ENCODE results near the gene PPP1R13B. TPM values are rescaled to one million over a fixed set of nuclear protein-coding genes. Genes with fewer than 3 reads are reported as not detected.

PPP1R13B gene
- total and polyA plus RNA-seq, 2 experiments from 2014 or later = 2.0 to 8.5 TPM

DNA sequence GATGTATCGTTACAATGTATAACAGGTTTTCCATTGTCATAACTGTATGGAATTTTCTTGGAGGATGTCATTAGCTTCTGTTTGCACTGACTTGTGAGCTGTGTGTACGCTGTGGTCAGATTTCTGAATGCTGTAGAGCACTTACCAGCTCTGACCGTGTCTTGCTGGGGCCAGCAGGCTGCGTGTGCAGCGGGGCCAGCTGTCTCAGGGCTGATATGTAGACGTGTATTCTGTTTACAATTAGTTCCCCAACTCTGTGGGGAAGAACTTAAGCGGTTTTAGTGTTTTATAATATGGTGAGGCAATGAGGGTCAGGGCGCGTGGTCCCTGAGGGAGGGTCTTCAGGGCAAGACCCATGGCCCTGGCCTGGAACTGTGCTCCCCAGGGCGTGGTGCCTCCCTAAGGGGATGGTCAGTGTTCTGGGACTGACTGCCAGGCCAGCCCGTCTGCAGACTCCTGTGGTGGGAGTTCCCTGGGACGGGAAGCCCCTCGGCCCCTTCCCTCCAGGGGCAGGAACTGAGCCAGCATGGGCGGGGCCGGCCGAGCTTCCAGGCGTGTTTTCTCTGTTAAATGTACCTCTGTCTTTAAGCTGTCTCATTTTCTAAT lies 150.8 kb downstream of the PPP1R13B start:
- H3K27ac Mint-ChIP-seq = no peak overlapping the region; the same call in 1 of the 2 replicates
- no peaks in the 10 kb centered on the region; the same call in 2 of the 3 replicates for H3K9me3 Mint-ChIP-seq
- peaks cover 38% of the 10 kb centered on the region for H3K36me3 Mint-ChIP-seq (ENCODE audit: low read depth)
- H2AFZ ChIP-seq = no peak overlapping the region
- H3K27ac ChIP-seq (ENCODE audit: low read depth) = peak overlapping the region; percentile 42; the same call in 1 of the 2 replicates
- H3K79me2 ChIP-seq (replicated peaks; ENCODE audit: insufficient read depth) = 0 out of 2 replicates have a peak, but pooled peaks cover 8% of the 10 kb centered on the region
- TF ChIP-seq ZNF114 (CRISPR knock-in tag; IDR thresholded peaks at IDR 0.05) (no peak), EZH2phosphoT487 (IDR thresholded peaks at IDR 0.05; ENCODE audit: unreplicated experiment) (no peak), NANOG (IDR thresholded peaks at IDR 0.05; ENCODE audit: borderline replicate concordance) (no peak), CREB1 (CRISPR knock-in tag; IDR thresholded peaks at IDR 0.05; ENCODE audit: low read depth) (no peak)
- TF ChIP-seq, protein P1, sequence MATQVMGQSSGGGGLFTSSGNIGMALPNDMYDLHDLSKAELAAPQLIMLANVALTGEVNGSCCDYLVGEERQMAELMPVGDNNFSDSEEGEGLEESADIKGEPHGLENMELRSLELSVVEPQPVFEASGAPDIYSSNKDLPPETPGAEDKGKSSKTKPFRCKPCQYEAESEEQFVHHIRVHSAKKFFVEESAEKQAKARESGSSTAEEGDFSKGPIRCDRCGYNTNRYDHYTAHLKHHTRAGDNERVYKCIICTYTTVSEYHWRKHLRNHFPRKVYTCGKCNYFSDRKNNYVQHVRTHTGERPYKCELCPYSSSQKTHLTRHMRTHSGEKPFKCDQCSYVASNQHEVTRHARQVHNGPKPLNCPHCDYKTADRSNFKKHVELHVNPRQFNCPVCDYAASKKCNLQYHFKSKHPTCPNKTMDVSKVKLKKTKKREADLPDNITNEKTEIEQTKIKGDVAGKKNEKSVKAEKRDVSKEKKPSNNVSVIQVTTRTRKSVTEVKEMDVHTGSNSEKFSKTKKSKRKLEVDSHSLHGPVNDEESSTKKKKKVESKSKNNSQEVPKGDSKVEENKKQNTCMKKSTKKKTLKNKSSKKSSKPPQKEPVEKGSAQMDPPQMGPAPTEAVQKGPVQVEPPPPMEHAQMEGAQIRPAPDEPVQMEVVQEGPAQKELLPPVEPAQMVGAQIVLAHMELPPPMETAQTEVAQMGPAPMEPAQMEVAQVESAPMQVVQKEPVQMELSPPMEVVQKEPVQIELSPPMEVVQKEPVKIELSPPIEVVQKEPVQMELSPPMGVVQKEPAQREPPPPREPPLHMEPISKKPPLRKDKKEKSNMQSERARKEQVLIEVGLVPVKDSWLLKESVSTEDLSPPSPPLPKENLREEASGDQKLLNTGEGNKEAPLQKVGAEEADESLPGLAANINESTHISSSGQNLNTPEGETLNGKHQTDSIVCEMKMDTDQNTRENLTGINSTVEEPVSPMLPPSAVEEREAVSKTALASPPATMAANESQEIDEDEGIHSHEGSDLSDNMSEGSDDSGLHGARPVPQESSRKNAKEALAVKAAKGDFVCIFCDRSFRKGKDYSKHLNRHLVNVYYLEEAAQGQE (IDR thresholded peaks at IDR 0.05; ENCODE audit: unreplicated experiment) = no peak
- no peaks in the 10 kb centered on the region for H3K27me3 ChIP-seq (ENCODE audit: insufficient read depth)
- no peak overlapping the region for H3K4me3 ChIP-seq
- ATAC-seq (peak; percentile 3; the same call in 1 of the 3 replicates), DNase-seq (ENCODE audit: low spot score) (no peak)
- H3K9me2 ChIP-seq (ENCODE audit: insufficient read depth) = no peaks in the 10 kb centered on the region
- peaks cover 21% of the 10 kb centered on the region for H3K4me1 Mint-ChIP-seq
- H3K4me2 ChIP-seq = no peak overlapping the region
- H3K4me1 ChIP-seq (ENCODE audit: insufficient read depth) = peaks cover 6% of the 10 kb centered on the region; the same call in 1 of the 2 replicates
- peaks cover 34% of the 10 kb centered on the region for H3K27me3 Mint-ChIP-seq (ENCODE audit: insufficient read depth, low read depth, poor library complexity)
- peaks cover 18% of the 10 kb centered on the region for H4K20me1 ChIP-seq (replicated peaks; ENCODE audit: insufficient read depth)
- H3K36me3 ChIP-seq (ENCODE audit: insufficient read depth) = no peaks in the 10 kb centered on the region; the same call in none of the 2 replicates
- H3K4me3 Mint-ChIP-seq = no peak overlapping the region
- H3F3A ChIP-seq (replicated peaks; ENCODE audit: low read depth) = peaks cover 15% of the 10 kb centered on the region; the same call in 1 of the 2 replicates

DNA sequence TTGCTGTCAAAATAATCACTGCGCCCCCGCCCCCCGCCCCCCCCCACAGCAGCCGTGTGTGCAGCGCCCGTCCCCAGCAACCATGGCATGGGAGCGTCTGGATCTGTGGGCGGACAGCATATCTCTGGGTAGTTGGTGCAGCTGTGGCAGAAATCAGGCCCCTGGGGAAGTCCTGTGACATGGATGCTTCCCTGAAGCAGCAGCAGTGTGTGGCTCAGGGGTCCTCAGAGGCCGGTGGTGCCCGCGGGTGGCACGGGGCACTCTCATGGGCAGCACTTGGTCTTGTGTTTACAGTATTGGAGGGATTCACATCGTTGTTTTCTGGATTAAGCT lies 151.3 kb downstream of the PPP1R13B start:
- no peak overlapping the region for H3K4me2 ChIP-seq
- Mint-ChIP-seq H3K36me3 (ENCODE audit: low read depth) (peaks cover 37% of the 10 kb centered on the region), H3K4me3 (no peak overlapping the region)
- TF ChIP-seq, protein P2, sequence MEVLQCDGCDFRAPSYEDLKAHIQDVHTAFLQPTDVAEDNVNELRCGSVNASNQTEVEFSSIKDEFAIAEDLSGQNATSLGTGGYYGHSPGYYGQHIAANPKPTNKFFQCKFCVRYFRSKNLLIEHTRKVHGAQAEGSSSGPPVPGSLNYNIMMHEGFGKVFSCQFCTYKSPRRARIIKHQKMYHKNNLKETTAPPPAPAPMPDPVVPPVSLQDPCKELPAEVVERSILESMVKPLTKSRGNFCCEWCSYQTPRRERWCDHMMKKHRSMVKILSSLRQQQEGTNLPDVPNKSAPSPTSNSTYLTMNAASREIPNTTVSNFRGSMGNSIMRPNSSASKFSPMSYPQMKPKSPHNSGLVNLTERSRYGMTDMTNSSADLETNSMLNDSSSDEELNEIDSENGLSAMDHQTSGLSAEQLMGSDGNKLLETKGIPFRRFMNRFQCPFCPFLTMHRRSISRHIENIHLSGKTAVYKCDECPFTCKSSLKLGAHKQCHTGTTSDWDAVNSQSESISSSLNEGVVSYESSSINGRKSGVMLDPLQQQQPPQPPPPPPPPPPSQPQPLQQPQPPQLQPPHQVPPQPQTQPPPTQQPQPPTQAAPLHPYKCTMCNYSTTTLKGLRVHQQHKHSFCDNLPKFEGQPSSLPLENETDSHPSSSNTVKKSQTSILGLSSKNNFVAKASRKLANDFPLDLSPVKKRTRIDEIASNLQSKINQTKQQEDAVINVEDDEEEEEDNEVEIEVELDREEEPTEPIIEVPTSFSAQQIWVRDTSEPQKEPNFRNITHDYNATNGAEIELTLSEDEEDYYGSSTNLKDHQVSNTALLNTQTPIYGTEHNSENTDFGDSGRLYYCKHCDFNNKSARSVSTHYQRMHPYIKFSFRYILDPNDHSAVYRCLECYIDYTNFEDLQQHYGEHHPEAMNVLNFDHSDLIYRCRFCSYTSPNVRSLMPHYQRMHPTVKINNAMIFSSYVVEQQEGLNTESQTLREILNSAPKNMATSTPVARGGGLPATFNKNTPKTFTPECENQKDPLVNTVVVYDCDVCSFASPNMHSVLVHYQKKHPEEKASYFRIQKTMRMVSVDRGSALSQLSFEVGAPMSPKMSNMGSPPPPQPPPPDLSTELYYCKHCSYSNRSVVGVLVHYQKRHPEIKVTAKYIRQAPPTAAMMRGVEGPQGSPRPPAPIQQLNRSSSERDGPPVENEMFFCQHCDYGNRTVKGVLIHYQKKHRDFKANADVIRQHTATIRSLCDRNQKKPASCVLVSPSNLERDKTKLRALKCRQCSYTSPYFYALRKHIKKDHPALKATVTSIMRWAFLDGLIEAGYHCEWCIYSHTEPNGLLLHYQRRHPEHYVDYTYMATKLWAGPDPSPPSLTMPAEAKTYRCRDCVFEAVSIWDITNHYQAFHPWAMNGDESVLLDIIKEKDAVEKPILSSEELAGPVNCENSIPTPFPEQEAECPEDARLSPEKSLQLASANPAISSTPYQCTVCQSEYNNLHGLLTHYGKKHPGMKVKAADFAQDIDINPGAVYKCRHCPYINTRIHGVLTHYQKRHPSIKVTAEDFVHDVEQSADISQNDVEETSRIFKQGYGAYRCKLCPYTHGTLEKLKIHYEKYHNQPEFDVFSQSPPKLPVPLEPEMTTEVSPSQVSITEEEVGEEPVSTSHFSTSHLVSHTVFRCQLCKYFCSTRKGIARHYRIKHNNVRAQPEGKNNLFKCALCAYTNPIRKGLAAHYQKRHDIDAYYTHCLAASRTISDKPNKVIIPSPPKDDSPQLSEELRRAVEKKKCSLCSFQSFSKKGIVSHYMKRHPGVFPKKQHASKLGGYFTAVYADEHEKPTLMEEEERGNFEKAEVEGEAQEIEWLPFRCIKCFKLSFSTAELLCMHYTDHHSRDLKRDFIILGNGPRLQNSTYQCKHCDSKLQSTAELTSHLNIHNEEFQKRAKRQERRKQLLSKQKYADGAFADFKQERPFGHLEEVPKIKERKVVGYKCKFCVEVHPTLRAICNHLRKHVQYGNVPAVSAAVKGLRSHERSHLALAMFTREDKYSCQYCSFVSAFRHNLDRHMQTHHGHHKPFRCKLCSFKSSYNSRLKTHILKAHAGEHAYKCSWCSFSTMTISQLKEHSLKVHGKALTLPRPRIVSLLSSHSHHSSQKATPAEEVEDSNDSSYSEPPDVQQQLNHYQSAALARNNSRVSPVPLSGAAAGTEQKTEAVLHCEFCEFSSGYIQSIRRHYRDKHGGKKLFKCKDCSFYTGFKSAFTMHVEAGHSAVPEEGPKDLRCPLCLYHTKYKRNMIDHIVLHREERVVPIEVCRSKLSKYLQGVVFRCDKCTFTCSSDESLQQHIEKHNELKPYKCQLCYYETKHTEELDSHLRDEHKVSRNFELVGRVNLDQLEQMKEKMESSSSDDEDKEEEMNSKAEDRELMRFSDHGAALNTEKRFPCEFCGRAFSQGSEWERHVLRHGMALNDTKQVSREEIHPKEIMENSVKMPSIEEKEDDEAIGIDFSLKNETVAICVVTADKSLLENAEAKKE (CRISPR knock-in tag; IDR thresholded peaks at IDR 0.05) = no peak
- TF ChIP-seq JUNB (IDR thresholded peaks at IDR 0.05; ENCODE audit: unreplicated experiment) (no peak), NANOG (IDR thresholded peaks at IDR 0.05; ENCODE audit: borderline replicate concordance) (no peak)
- TF ChIP-seq, protein P1 (IDR thresholded peaks at IDR 0.05; ENCODE audit: unreplicated experiment) = no peak

More for the DNA sequence above, 151.3 kb downstream of the PPP1R13B start:
- Mint-ChIP-seq H3K27me3 (ENCODE audit: insufficient read depth, low read depth, poor library complexity) (peaks cover 32% of the 10 kb centered on the region), H3K4me1 (peaks cover 21% of the 10 kb centered on the region), H3K27ac (no peak overlapping the region; the same call in 1 of the 2 replicates), H3K9me3 (no peaks in the 10 kb centered on the region; the same call in 2 of the 3 replicates)
- no peak overlapping the region for H3K4me3 ChIP-seq
- no peak overlapping the region for H2AFZ ChIP-seq
- peaks cover 6% of the 10 kb centered on the region; the same call in 1 of the 2 replicates for H3K4me1 ChIP-seq (ENCODE audit: insufficient read depth)
- H3K27me3 ChIP-seq (ENCODE audit: insufficient read depth) = no peaks in the 10 kb centered on the region
- H4K20me1 ChIP-seq (replicated peaks; ENCODE audit: insufficient read depth) = peaks cover 15% of the 10 kb centered on the region
- no peaks in the 10 kb centered on the region; the same call in 1 of the 2 replicates for H3K36me3 ChIP-seq (ENCODE audit: insufficient read depth)
- H3K27ac ChIP-seq (ENCODE audit: low read depth) = no peak overlapping the region
- H3K9me2 ChIP-seq (ENCODE audit: insufficient read depth) = no peaks in the 10 kb centered on the region
- DNase-seq (ENCODE audit: low spot score) = no peak
- peaks cover 15% of the 10 kb centered on the region; the same call in 1 of the 2 replicates for H3F3A ChIP-seq (replicated peaks; ENCODE audit: low read depth)
- H3K79me2 ChIP-seq (replicated peaks; ENCODE audit: insufficient read depth) = 0 out of 2 replicates have a peak, but pooled peaks cover 8% of the 10 kb centered on the region
- ATAC-seq = no peak

All from GM23338 (cell line).